Stimulated activated naive CD8-positive, alpha-beta T cell treated with anti-CD3 and anti-CD28 coated beads, Interleukin-15, Interleukin-2, amounts not matched to agents 100 U/mL and 50 U/mL, for 24 hours (primary cell): ENCODE measurements around the gene ZPBP.
"Not testable (repeated sequence)": the region's sequence is repeated elsewhere in the genome, so short reads cannot be mapped to it uniquely, and the experiment has no call there.

Source experiments
- ATAC-seq: fragments of 150-1000 bp; cut with Tn5 transposase; one replicate; pipeline ENCODE4 v1.10.0; 2021
- DNase-seq: peaks from one replicate; pipeline ENCODE4 v3.0.0; 2021

ZPBP gene

GRCh38 chr7:50041165-50041564, 51.9 kb downstream of the ZPBP start:
- not testable (repeated sequence) for ATAC-seq, DNase-seq

DNA sequence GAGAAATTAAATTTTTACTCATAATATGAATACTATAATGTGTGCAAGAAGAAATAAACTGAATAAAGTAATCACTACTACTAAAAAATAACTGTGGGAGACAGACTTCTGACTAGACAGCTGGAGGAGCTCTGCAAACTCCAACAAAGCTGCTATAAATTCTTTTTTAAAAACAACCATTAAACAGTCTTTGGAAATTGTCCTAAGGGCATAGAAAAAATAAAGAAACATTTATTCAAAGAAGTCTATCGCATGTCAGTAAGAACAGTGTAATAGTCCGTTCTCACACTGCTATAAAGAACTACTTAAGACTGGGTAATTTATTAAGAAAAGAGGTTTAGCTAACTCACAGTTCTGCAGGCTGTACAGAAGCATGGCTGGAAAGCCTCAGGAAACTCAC, 56.0 kb downstream of the ZPBP start:
- no peak for ATAC-seq
- DNase-seq, result no peak

- no peak for ATAC-seq
- no peak for DNase-seq
Measured at GRCh38 chr7:50022991-50023390, 70.1 kb downstream of the ZPBP start.

GRCh38 chr7:50022451-50022850, 70.6 kb downstream of the ZPBP start:
- no peak for ATAC-seq

GRCh38 chr7:49995681-49996080, 97.4 kb downstream of the ZPBP start:
- no peak for ATAC-seq

More at GRCh38 chr7:50022451-50022850, 70.6 kb downstream of the ZPBP start:
- DNase-seq, result no peak

GRCh38 chr7:49986191-49986590, 106.9 kb downstream of the ZPBP start:
- DNase-seq (no peak), ATAC-seq (no peak)

More at GRCh38 chr7:49995681-49996080, 97.4 kb downstream of the ZPBP start:
- no peak for DNase-seq

GRCh38 chr7:49980465-49980864, 112.6 kb downstream of the ZPBP start:
- DNase-seq, result no peak

GRCh38 chr7:49976238-49976637, 116.8 kb downstream of the ZPBP start:
- no peak for DNase-seq
- no peak for ATAC-seq

More at GRCh38 chr7:49980465-49980864, 112.6 kb downstream of the ZPBP start:
- ATAC-seq, result peak; percentile 28

DNA sequence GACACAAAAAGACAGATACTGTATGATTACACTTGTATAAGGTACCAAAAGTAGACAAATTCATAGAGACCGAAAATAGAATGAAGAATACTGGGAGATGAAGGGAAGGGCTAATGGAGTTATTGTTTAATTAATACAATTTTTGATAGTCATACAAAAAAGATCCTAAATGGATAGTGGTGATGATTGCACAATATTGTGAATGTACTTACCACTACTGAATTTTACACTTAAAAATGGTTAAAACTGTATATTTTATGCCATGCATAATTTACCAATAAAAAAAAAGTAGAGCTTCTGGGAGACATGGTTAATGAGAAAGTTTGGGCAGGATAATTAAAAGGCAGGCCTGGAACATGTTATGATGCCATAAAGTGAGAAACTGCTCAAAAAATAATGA, 119.0 kb downstream of the ZPBP start:
- DNase-seq (no peak), ATAC-seq (no peak)

DNA sequence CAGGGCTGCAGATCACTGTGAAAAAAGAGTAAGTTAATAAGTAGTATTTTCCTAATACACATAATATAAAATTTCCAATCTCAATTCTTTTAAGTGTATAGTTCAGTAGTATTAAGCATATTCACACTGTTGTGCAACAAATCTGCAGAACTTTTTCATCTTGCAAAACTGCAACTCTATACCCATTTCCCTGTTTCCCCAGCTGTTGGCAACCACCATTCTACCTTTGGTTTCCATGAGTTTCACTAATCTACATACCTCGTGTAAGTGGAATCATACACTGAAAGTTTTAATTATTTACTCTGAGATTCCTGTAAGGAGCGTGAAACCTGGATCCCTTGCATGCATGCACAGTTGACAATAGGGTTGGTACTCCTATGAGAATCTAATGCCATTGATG, 155.4 kb downstream of the ZPBP start:
- ATAC-seq (no peak), DNase-seq (no peak)

GRCh38 chr7:49931627-49932026, 161.4 kb downstream of the ZPBP start:
- ATAC-seq, result no peak
- no peak for DNase-seq

GRCh38 chr7:49928787-49929186, 164.3 kb downstream of the ZPBP start:
- DNase-seq, result no peak
- ATAC-seq, result no peak

GRCh38 chr7:49927631-49928030, 165.4 kb downstream of the ZPBP start:
- no peak for DNase-seq
- no peak for ATAC-seq

DNA sequence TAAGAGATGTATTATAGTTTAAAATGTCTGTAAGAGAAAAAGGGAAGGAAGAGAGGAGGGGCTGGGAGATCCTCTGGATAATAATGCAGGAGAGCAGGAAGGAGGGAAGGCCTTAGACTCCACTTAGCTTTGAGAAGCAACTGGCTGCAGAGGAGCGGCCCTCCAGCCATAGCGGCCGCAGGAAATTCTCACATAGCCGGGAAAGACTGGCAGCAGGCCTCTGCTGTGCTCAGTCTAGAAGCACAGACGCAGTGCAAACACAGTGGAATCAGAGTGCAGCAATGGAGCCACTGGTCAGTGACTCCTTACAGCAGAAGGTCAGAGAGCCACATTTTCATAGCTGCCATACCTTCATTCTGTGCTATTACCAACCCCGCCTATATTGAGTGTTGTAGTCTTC, 166.3 kb downstream of the ZPBP start:
- DNase-seq (no peak), ATAC-seq (no peak)

- DNase-seq, result no peak
- ATAC-seq, result no peak
Measured at GRCh38 chr7:49911909-49912308, 181.1 kb downstream of the ZPBP start.

DNA sequence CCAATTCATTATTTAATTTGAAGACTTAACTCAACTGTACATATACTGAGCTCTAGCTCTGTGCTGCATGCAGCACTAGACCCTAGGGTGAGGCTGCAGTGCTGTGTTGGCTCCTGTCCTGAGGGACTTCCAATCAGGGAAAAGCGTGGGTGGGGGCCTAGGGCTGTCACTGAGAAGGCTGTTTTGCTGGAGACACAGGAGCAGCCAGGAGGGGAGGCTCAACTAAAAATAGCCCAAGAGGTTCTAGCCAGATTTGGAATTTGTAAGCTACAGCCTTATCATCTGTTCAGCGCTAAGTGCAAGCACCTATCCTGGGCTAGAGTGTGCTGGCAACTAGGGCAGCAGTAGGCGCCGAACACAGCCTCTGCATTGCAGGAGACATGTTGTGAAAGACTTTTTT, 198.5 kb downstream of the ZPBP start:
- DNase-seq (no peak), ATAC-seq (no peak)

GRCh38 chr7:49893131-49893530, 199.9 kb downstream of the ZPBP start:
- ATAC-seq (no peak), DNase-seq (no peak)

DNA sequence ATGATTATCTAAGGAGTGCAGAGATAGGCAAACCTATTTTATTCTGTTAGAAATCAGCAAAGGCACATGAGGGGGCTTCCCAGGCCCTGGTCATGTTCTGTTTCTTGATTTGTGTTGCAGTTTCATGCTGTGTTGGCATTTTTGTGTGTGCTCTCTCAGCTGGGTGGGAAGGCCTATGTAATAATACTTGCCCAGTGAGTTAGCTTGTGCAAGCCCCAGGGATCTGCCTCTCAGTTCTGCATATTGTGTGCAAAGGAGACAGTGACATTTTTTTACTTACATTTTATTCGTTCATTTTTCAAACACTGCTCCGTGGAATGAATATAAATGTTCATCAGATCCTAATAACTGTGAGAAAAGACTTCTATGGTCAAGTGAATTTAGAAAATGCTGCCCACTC, 200.6 kb downstream of the ZPBP start:
- DNase-seq, result no peak

More for the DNA sequence above, 200.6 kb downstream of the ZPBP start:
- no peak for ATAC-seq
